Hematopoietic multipotent progenitor cell treated with erythropoietin and hydrocortisone succinate and interleukin-3 and kit ligand, for 6 days (in vitro differentiated cells): ENCODE data around the gene TEX264.
"Not testable (repeated sequence)": the region's sequence is repeated elsewhere in the genome, so short reads cannot be mapped to it uniquely, and the experiment has no call there.

Experiments used
- DNase-seq: peaks from one replicate; pipeline ENCODE4 v3.0.0-alpha.2; 2015

Gene TEX264

GRCh38 chr3:51717947-51718346, 46.9 kb downstream of the TEX264 start:
- no peak for DNase-seq

DNA sequence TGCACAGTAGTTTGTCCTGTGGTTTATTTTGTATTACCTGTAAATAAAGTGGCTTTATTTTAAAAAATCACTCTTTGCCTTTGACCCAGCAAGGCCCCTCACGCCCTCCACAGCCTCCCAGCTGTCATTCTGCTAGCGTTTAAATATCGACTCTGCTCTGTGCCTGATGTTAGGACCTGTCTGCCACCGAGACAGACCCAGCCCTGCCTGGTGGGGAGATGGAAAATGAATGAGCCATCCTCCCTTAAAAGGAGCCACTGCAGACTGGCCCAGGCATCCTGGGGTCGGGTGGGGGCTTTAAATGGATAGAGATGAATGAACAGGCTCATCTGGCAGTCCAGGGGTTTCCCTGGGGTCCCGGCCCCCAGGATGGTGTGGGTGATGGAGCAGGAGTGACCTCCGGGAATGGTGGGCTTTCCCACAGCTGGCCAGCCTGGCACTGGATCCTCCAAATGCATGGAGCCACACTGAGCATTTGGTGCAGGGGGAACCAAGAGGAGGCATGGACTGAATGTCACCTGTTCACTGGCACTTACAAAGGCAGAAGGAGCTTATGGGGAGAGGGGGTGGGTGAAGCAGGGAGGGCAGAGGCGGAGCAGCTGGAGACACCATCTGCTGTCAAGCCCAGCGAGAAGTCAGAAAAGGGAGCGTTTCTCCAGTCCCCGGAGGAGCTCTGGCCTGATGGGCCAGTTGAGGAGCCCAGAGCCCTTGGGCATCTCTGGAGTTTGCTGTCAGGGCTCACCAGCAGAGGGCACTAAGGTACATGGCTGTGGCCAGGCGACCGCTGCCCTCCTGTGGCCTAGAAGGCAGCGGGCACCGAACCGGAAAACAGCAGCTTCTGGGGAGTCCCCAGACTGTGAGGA, 47.7 kb downstream of the TEX264 start:
- peak; percentile 88 for DNase-seq

GRCh38 chr3:51719410-51720025, 48.5 kb downstream of the TEX264 start:
- peak; percentile 25 for DNase-seq

- no peak for DNase-seq
Measured at GRCh38 chr3:51720292-51721061, 49.4 kb downstream of the TEX264 start.

- no peak for DNase-seq
Measured at GRCh38 chr3:51721062-51721745, 50.2 kb downstream of the TEX264 start.

DNA sequence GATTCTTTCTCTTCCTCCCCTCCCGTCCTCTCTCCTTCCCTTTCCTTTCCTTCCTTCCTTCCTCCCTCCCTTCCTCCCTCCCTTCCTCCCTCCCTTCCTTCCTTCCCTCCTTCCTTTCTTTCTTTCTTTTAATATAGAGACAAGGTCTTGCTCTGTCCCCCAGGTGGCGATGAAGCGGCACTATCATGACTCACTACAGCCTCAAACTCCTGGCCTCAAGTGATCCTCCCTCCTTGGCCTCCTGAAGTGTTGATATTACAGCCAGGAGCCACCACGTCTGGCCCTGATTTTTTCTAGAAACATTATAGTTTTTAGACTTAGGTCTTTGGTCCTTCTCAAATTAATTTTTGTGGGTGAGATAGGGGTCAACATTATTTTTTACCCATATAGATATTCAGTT, 51.3 kb downstream of the TEX264 start:
- no peak for DNase-seq

GRCh38 chr3:51727500-51727899, 56.4 kb downstream of the TEX264 start:
- DNase-seq, result no peak

GRCh38 chr3:51729042-51729633, 58.1 kb downstream of the TEX264 start:
- no peak for DNase-seq

DNA sequence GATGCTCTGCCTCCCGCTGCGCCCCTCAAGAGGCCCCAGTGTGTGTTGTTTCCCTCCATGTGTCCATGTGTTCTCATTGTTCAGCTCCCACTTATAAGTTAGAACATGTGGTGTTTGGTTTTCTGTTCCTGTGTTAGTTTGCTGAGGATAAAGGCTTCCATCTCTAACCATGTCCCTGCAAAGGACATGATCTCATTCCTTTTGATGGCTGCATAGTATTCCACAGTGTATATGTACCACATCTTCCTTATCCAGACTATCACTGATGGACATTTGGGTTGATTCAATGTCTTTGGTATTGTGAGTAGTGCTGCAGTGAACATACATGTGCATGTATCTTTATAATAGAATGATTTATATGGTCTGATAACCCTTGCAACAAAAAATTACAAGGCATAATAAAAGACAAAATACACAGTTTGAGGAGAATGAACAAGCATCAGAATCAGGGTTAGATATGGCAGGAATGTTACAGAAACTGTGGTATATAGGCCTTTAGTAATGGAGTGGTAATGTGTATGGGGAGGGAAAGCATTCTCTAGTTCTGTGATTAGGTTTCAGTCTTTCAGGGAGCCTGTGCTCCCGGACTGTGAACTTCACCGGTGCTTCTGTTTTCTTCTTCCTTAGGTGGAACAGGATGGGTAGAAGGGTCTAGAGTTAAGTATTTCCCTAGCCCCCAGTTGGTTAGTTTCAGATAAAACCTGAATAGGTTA, 63.0 kb downstream of the TEX264 start:
- no peak for DNase-seq

- peak; percentile 17 for DNase-seq
Measured at GRCh38 chr3:51734572-51734907, 63.5 kb downstream of the TEX264 start.

DNA sequence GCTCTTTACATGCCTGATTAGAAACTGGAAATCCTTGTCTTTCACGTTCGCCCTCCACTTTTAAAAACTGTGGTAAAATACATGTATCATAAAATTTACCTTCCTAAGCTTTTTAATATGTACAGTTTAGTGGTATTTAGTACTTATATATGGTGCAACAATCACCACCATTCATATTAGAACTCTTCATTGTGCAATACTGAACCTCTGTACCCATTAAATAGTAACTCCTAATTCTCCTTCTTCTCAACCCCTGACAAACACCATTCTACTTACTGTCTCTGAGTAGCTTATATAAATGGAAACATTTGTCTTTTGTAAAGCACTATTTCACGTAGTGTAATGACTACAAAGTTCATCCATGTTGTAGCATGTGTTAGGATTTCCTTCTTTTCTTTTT, 64.0 kb downstream of the TEX264 start:
- DNase-seq, result no peak

DNA sequence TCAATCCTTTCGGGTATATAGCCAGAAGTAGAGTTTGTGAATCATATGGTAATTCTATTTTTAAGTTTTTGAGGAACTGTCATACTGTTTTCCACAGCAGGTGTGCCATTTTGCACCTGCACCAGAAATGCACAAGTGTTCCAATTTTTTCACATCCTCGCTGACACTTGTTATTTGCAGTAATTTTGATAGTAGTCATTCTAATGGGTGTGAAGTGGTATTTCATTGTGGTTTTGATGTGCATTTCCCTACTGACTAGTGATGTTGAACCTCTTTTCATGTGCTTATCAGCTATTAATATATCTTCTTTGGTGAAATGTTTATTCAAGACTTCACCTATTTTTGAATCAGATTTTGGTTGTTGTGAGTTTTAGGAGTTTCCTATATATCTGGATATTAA, 64.9 kb downstream of the TEX264 start:
- no peak for DNase-seq

- DNase-seq, result no peak
Measured at GRCh38 chr3:51739110-51739509, 68.1 kb downstream of the TEX264 start.

- DNase-seq, result not testable (repeated sequence)
Measured at GRCh38 chr3:51742320-51742719, 71.3 kb downstream of the TEX264 start.

DNA sequence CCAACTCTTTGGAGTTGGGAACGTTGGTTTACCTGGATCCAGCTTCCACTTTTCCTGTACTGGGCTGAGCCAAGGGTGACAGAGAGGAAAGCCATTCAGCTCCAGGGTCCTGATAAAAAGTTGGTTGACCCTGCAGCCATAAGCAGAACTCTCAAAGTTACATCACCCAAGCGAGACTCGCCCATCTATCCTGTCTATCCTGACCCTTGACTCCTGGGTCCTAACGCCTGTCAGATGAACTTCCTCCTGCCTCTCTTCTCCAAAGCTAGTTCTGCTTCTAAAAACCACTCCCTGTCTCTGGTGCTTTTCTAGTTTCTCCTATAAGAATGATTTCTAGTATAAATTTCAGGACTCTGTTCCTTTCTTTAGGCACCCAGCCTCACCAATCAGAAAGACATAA, 71.9 kb downstream of the TEX264 start:
- peak; percentile 42 for DNase-seq

GRCh38 chr3:51747840-51748239, 76.8 kb downstream of the TEX264 start:
- DNase-seq, result no peak

DNA sequence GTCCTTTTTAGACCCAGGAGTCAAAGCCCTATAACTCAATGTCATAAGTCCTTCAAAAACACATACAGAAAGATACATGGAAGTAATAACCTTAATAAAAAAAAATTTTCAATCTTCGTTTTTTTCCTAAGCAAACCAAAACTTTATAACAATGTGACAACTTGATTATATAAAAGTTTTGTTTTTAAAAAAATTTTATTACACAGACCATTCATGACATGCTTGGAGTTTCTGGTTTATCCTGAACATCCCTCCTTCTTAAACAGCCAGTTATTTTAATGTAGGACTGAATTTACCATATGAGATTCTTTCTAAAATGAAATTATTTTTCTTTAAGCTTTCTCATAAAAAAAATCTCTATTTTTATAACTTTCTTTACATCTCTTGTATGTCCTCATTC, 77.3 kb downstream of the TEX264 start:
- no peak for DNase-seq

DNA sequence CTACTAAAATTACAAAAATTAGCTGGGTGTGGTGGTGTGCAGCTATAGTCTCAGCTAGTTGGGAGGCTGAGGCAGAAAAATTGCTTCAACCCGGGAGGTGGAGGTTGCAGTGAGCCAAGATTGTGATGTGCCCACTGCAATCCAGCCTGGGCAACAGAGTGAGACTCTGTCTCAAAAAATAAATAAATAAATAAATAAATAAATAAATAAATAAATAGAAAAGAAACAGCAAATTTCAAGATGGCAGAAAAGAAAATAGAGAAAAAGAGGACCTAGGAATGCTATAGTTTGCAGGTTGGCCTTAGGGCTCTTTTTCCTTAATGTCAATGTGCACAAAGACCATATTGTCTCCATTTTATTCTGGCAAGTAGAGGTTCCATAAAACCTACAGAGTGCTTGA, 79.8 kb downstream of the TEX264 start:
- DNase-seq, result no peak

GRCh38 chr3:51751287-51751686, 80.2 kb downstream of the TEX264 start:
- DNase-seq, result no peak
